ENCODE measurements around the gene NKX6-2.

NKX6-2 gene

DNA sequence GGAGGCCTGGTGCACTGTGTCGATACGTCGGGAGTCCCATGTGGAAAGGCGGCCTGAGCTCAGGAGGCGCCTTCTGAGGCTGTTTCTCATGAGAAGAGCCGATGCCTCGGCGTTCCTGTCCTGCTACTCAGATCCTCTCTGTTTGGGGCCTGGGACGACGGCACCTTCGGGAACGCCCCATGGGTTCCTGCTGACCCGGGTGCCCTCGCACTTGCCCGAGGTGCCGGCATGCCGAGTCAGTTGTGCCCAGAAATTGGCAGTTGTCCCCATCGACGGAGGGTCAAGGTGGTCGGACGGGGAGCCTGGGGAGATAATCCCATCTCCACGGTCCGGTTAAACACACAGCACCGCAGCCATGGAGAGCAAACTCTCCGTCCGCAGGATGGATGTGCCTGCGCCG lies 33.0 kb downstream of the NKX6-2 start:
- TF ChIP-seq, protein P1, sequence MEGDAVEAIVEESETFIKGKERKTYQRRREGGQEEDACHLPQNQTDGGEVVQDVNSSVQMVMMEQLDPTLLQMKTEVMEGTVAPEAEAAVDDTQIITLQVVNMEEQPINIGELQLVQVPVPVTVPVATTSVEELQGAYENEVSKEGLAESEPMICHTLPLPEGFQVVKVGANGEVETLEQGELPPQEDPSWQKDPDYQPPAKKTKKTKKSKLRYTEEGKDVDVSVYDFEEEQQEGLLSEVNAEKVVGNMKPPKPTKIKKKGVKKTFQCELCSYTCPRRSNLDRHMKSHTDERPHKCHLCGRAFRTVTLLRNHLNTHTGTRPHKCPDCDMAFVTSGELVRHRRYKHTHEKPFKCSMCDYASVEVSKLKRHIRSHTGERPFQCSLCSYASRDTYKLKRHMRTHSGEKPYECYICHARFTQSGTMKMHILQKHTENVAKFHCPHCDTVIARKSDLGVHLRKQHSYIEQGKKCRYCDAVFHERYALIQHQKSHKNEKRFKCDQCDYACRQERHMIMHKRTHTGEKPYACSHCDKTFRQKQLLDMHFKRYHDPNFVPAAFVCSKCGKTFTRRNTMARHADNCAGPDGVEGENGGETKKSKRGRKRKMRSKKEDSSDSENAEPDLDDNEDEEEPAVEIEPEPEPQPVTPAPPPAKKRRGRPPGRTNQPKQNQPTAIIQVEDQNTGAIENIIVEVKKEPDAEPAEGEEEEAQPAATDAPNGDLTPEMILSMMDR (IDR thresholded peaks at IDR 0.05; ENCODE audit: borderline replicate concordance, insufficient read depth, low read depth, low read length) = no peak

DNA sequence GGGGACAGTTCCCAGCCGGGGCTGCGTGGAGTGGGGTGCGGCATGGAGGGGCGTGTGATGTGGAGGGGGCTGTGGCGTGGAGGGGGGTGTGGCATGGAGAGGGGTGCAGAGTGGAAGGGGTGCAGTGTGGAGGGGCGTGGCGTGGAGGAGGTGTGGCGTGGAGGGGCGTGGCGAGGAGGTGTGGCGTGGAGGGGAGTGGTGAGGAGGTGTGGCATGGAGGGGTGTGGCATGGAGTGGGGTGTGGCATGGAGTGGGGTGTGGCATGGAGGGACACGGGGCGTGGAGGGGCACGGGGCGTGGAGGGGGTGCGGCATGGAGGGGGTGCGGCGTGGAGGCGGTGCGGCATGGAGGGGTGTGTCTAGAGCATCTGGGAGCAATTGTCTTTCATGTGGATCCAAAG lies 33.6 kb downstream of the NKX6-2 start:
- H3K4me3 ChIP-seq (ENCODE audit: low read depth, low read length) = no peak overlapping the region
- TF ChIP-seq, protein P1 (IDR thresholded peaks at IDR 0.05; ENCODE audit: borderline replicate concordance, insufficient read depth, low read depth, low read length) = no peak

More for the DNA sequence above, 33.0 kb downstream of the NKX6-2 start:
- no peak overlapping the region for H3K4me3 ChIP-seq (ENCODE audit: low read depth, low read length)

DNA sequence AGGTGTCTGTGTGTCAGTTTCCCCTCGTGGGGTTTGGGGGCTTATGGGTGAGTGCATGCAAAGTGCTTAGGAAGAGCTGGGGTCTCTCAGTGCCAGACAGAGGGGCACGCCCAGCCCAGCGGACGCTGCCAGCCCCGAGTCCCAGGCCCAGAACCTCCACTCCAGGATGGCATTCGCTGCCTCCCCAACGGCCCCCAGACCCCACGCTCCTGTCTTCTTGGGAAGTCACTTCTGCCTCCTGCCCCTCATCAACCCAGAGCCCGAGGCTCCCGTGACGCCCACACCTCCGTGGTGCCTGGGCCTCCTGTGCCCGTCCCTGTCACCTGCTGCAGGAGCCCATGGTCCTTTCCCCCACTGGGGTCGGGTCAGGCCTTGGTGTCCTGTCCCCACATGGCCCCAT lies 35.0 kb downstream of the NKX6-2 start:
- H3K4me3 ChIP-seq (ENCODE audit: low read depth, low read length) = no peak overlapping the region
- TF ChIP-seq, protein P1 (IDR thresholded peaks at IDR 0.05; ENCODE audit: borderline replicate concordance, insufficient read depth, low read depth, low read length) = no peak

DNA sequence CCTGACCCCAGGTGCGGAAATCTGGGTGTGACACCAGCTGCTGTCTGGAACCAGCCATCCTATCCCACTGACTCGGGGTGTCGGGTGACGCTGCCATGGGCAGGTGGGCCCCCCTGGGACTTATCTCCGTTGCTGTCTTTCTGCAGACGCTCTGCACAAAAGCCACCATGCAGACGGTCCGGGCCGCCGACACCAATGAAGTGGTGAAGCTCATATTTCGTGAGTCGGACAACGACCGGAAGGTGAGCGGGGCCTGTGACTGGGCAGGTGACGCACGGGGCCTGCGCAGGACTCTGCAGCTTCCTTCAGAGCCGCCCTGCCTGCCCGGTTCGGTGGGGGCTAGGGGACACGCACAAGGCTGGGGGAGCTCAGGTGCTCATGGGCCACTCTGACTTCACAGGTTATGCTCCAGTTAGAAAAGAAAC lies 36.6 kb downstream of the NKX6-2 start:
- TF ChIP-seq, protein P1 (IDR thresholded peaks at IDR 0.05; ENCODE audit: borderline replicate concordance, insufficient read depth, low read depth, low read length) = no peak
- H3K4me3 ChIP-seq (ENCODE audit: low read depth, low read length) = no peak overlapping the region

DNA sequence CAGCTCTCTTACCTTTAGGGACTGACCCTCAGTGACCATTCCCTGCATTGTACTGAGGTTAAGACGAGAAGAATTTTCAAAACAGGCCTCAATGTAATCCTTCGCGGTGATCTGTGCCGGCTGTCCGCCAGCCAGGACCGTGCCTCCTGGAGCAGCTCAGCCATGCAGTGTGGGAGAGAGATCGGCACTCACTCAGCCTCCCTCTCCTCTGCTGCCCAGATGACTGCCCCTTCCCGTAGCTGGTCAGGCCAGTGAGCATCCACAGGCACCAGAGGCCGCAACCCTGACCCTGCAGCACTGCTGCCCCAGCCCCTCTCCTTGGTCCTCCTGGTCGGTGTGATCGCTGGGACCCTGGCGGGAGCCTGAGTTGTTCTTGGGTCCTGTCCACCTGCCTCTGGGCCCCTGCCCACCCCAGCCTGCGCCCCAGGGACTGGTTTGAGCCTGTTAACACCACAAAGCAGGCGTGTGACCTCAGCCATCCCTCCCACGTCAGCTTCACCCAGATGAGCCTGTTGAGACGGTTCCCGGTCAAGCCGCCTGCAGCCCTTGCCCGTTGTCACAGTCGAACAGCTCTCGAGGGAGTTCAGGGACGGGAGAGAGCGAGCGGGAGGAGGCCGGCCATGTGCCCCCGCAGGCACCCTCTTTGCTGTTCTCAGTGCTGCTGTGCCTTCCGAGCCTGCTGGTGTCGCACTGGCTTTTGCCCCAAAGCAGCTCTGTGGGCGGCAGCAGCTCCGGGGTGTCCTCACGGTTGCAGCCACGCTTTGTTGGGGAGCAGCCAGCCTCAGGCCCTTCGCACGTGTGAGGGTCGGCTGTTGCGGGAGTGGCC lies 37.2 kb downstream of the NKX6-2 start:
- TF ChIP-seq, protein P1 (IDR thresholded peaks at IDR 0.05; ENCODE audit: borderline replicate concordance, insufficient read depth, low read depth, low read length) = no peak
- H3K4me3 ChIP-seq (ENCODE audit: low read depth, low read length) = no peak overlapping the region

DNA sequence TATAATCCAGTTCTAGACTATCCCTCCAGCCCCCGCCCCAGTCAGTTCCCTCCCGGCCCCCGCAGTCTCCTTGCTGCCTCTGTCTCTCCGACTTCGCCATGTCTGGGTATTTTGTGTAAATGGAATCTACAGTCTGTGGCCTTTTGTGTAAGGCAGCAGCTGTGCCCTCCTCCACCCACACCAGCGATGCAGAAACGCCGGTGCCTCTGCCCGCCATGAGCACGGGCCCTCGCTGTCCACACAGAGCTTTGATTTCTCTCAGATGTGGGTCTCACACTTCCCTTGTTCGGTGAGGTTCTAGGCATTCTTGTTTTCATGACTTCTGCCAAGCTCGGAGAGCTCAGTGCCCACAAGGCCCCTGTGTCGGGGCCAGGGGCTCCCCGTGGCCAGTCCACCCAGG lies 37.8 kb downstream of the NKX6-2 start:
- TF ChIP-seq, protein P1 (IDR thresholded peaks at IDR 0.05; ENCODE audit: borderline replicate concordance, insufficient read depth, low read depth, low read length) = no peak
- H3K4me3 ChIP-seq (ENCODE audit: low read depth, low read length) = no peak overlapping the region
